Body of pancreas (tissue), 4 donors: Measurements from ENCODE around the gene R3HDM4. TPM values are rescaled to one million over a fixed set of nuclear protein-coding genes. Genes with fewer than 3 reads are reported as not detected.

Experiments
- ATAC-seq: fragments of 150-250 bp; one replicate; pipeline ENCODE4 v1.9.1; 2016
- DNase-seq, 4 donors: peaks; one replicate each; pipeline ENCODE4 v3.0.0-alpha.2; 2019
- H3K27ac ChIP-seq, 4 donors: fragments of 200-600 bp; sonication (generic); 1 replicate in 3 of 4; 2 replicates in 1 of 4; pipeline versions ENCODE4 v1.5.1 to v1.6.1; 2016 to 2019; ENCODE audit warnings: mild to moderate bottlenecking in 1 of 4, mixed read lengths in 1 of 4, moderate library complexity in 1 of 4
- H3K27me3 ChIP-seq, 2 donors: fragments of 200-600 bp; sonication (generic); one replicate each; pipeline ENCODE4 v1.6.0; 2016; ENCODE audit warnings: mild to moderate bottlenecking in 1 of 2
- H3K36me3 ChIP-seq, 2 donors: fragments of 200-600 bp; sonication (generic); replicated peaks in 1 of 2; 2 replicates each; pipeline ENCODE4 v1.5.1; 2016; ENCODE audit warnings: low read depth in 2 of 2; ENCODE audit not compliant: insufficient read depth in 1 of 2
- H3K4me1 ChIP-seq: fragments of 200-600 bp; sonication (generic); one replicate; pipeline ENCODE4 v1.6.0; 2016
- H3K4me3 ChIP-seq, 2 donors: fragments of 200-600 bp; sonication (generic); 1 replicate in 1 of 2; 2 replicates in 1 of 2; pipeline ENCODE4 v1.5.1; 2016 to 2019
- H3K9me3 ChIP-seq, 3 donors: fragments of 200-600 bp; sonication (generic); 1 replicate in 2 of 3; 2 replicates in 1 of 3; pipeline ENCODE4 v1.5.1; 2016
- POLR2A ChIP-seq, 3 donors: fragments of 450-650 bp; IDR thresholded peaks; one replicate each; pipeline ENCODE4 v1.6.1; 2016; ENCODE audit warnings: antibody characterized with exemption in 3 of 3, mild to moderate bottlenecking in 2 of 3
- WGBS, 2 donors: methylation state at CpG; one replicate each; pipeline ENCODE4 v1.1.5; 2017; 5-methylcytosine and 5-hydroxymethylcytosine counted together
- intact Hi-C: fragments of 100-400 bp; cut with DNase I; formaldehyde crosslinking; loops from one replicate; pipeline ENCODE4 v1.15.1; 2023
- total RNA-seq, 2 donors: library from RNA; depleted of rRNA; stranded (reverse); fragments of >200 nt; gene quantifications; one replicate each; pipeline ENCODE4 v1.1.0, GENCODE V29; 2016
- TF ChIP-seq, protein P1 (sequence below), 7 experiments: fragments of 450-650 bp in 4 of 7; fragments of 200-600 bp in 3 of 7; sonication (generic) in 3 of 7; IDR thresholded peaks; one replicate each; pipeline ENCODE4 v1.5.1; 2016 to 2019; ENCODE audit warnings: antibody characterized with exemption in 7 of 7

R3HDM4 gene
- total RNA-seq, 2 donors from 2014 or later: 11.2 to 34.0 TPM

DNA sequence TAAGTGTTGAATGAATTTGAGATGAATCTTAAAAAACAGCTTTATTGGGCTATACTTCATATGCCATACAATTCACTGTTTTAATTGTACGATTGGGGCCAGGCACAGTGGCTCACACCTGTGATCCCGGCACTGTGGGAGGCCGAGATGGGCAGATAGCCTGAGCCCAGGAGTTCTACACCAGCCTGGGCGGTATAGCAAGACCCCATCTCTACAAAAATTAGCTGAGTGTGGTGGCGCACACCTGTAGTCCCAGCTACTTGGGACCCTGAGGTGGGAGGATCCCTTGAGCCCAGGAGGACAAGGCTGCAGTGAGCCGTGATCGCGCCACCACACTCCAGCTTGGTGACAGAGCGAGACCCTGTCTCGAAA lies 23.1 kb upstream of the R3HDM4 start:
- ATAC-seq: no peak
- DNase-seq: no peak
- Histone ChIP-seq H3K27ac (no peak overlapping the region), H3K27me3 (no peaks in the 10 kb centered on the region), H3K4me3 (no peak overlapping the region), H3K9me3 (no peaks in the 10 kb centered on the region), H3K36me3 (no peaks in the 10 kb centered on the region), H3K4me1 (peaks cover 62% of the 10 kb centered on the region)
- 95 to 98% methylated on average over 8 to 10 of the region's 10 CpGs for WGBS, 2 donors
- TF ChIP-seq, protein P1, sequence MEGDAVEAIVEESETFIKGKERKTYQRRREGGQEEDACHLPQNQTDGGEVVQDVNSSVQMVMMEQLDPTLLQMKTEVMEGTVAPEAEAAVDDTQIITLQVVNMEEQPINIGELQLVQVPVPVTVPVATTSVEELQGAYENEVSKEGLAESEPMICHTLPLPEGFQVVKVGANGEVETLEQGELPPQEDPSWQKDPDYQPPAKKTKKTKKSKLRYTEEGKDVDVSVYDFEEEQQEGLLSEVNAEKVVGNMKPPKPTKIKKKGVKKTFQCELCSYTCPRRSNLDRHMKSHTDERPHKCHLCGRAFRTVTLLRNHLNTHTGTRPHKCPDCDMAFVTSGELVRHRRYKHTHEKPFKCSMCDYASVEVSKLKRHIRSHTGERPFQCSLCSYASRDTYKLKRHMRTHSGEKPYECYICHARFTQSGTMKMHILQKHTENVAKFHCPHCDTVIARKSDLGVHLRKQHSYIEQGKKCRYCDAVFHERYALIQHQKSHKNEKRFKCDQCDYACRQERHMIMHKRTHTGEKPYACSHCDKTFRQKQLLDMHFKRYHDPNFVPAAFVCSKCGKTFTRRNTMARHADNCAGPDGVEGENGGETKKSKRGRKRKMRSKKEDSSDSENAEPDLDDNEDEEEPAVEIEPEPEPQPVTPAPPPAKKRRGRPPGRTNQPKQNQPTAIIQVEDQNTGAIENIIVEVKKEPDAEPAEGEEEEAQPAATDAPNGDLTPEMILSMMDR (IDR thresholded peaks at IDR 0.05): no peak
- TF ChIP-seq POLR2A (IDR thresholded peaks at IDR 0.05): no peak
- intact Hi-C loops: no loop called here

DNA sequence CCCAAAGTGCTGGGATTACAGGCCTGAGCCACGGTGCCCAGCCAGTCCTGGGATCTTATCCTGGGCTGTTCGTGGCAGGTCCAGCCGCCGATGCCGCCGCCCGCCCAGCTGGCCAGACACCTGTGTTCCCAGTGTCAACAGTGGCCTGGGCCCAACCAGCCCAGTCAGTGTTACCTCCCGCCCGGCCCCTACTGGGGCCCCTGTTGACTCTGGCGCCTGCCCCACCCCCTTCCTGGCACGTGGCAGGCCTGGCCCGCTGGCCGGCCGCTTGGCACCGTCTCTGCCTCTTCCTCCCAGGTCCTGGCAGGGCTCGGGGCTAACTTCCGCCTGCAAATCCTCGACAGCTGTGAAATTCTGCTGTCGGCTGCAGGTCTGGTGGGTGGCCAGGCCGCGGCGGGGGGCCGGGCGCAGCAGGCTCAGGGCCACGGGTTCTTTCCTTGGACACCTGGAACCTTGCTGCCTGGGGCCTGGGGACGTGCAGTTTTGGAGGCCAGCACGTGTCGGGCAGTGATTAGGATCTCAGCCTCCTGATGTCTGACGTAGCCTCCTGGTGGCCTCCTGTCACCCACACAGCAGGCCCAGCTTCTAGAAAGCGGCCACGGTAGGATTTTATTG lies 22.0 kb upstream of the R3HDM4 start:
- H3K4me1 ChIP-seq: peaks cover 50% of the 10 kb centered on the region
- peak; percentile 98 to 99 (median 98) for DNase-seq
- H3K27ac ChIP-seq: peak overlapping the region; percentile 74 to 92 (median 86)
- no peaks in the 10 kb centered on the region for H3K27me3 ChIP-seq
- 7 to 13% methylated on average over 3 to 31 of the region's 31 CpGs for WGBS, 2 donors
- H3K9me3 ChIP-seq: no peaks in the 10 kb centered on the region
- H3K36me3 ChIP-seq: no peaks in the 10 kb centered on the region
- ATAC-seq: peak; percentile 98
- intact Hi-C loops: no loop called here
- no peak overlapping the region for H3K4me3 ChIP-seq
- TF ChIP-seq, protein P1 (IDR thresholded peaks at IDR 0.05): peak in 3 of 7 experiments; percentile 8 to 24 (median 15)
- TF ChIP-seq POLR2A (IDR thresholded peaks at IDR 0.05): peak in 2 of 3 donors; percentile 54 to 56

DNA sequence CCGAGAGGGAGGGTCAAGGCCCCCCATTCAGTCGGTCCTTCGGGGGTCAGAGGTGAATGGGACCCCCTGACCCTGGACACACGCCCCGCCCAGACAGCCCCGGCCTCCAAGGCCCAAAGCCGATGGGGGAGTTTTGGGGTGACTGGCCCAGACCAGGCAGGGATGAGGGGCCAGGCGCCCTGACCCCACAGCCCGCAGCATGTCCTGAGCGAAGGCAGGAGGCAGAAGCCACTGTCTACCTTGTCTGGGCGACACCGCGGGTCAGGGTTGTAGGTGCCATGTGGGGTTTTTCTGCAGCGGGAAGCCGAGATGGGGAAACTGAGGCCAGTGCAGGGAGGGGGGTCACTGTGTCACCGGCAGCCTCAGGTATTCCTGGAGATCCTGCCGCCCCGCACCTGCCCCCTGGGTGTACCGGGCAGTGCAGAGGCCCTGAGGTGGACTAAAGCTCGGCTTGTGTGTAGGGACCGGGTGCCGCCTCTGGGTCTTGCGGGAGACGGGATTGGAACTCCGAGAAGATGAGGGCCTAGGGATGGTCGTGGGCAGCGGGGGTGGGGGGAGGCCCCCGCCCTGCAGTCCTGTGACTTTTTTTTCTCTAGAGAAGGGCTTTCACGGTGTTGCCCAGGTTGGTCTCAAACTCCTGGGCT lies 21.3 kb upstream of the R3HDM4 start:
- intact Hi-C loops: no loop called here

DNA sequence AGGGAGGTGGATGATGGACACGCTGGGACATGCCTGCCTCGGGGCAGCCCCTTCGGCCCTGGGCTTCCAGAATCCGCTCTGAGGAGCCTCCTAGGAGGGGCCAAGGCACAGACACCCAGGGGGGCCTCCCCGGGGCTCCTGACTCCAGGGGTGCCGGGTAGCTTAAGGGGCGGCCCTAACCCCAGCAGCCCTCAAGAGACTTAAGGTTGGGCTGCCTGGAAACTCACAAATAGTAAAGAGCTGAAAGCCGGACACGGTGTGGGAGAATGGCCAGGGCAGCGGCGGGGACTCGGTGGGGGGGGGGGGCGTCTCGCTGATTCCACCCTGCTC lies 20.5 kb upstream of the R3HDM4 start:
- H3K27me3 ChIP-seq: no peaks in the 10 kb centered on the region
- peaks cover 40% of the 10 kb centered on the region for H3K4me1 ChIP-seq
- peak overlapping the region; percentile 41 to 92 (median 79) for H3K27ac ChIP-seq
- no peak overlapping the region for H3K4me3 ChIP-seq
- intact Hi-C loops: no loop called here
- ATAC-seq (no peak), DNase-seq (no peak)
- TF ChIP-seq, protein P1 (IDR thresholded peaks at IDR 0.05): no peak
- TF ChIP-seq POLR2A (IDR thresholded peaks at IDR 0.05): no peak
- no peaks in the 10 kb centered on the region for H3K9me3 ChIP-seq
- no peaks in the 10 kb centered on the region for H3K36me3 ChIP-seq
- 78 to 79% methylated on average over 6 to 14 of the region's 14 CpGs for WGBS, 2 donors

More for the DNA sequence above, 21.3 kb upstream of the R3HDM4 start:
- H3K27ac ChIP-seq: peak overlapping the region; percentile 74 to 92 (median 86)
- WGBS, 2 donors: 37 to 57% methylated on average over 20 to 22 of the region's 29 CpGs
- H3K9me3 ChIP-seq: no peaks in the 10 kb centered on the region
- TF ChIP-seq POLR2A (IDR thresholded peaks at IDR 0.05): no peak
- TF ChIP-seq, protein P1 (IDR thresholded peaks at IDR 0.05): no peak
- no peaks in the 10 kb centered on the region for H3K27me3 ChIP-seq
- no peaks in the 10 kb centered on the region for H3K36me3 ChIP-seq
- DNase-seq (peak in 1 of 4 donors; percentile 39), ATAC-seq (peak; percentile 1)
- H3K4me1 ChIP-seq: peaks cover 44% of the 10 kb centered on the region
- H3K4me3 ChIP-seq: no peak overlapping the region
